Ovary (tissue), 3 donors: ENCODE measurements around the gene OR4K1.

Source experiments
- CTCF ChIP-seq, 3 donors: fragments of 450-650 bp in 2 of 3; fragments of 200-600 bp in 1 of 3; IDR thresholded peaks; one replicate each; pipeline versions ENCODE4 v1.5.1 to v1.8.0; 2016 to 2022; ENCODE audit warnings: antibody characterized with exemption in 3 of 3, mild to moderate bottlenecking in 1 of 3
- POLR2A ChIP-seq: fragments of 450-650 bp; IDR thresholded peaks from one replicate; pipeline ENCODE4 v1.6.1; 2017; ENCODE audit warnings: antibody characterized with exemption, mild to moderate bottlenecking, moderate library complexity
- donor health status: DM: no; HTN: no; CAD: no.

DNA sequence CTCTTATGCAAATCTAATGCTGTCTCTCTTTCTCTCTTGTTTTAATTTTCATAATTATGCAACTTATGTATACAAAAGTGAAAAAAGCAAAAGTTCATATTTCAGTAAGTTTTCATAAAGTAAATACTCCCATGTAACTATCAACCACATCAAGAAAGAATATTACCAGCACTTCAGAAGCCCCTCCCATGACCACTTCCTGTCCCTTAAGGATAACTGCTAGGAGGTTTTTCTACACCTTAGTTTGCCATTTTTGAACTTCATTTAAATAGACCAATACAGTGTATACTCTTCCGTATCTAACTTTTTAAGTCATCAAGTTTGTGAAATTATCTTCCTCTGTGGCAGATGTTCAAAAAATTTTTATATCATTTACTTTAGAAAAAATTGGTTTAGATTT is 44.1 kb downstream of the OR4K1 start:
- TF ChIP-seq CTCF (IDR thresholded peaks at IDR 0.05) (no peak), POLR2A (no peak)
